Myocyte (in vitro differentiated cells): ENCODE data around the gene TELO2. TPM values are rescaled to one million over a fixed set of nuclear protein-coding genes. Genes with fewer than 3 reads are reported as not detected.

Experiments
- DNase-seq: peaks from one replicate; pipeline ENCODE4 v3.0.0-alpha.2; 2012; ENCODE audit warnings: low read depth
- polyA plus RNA-seq: library from polyadenylated mRNA; unstranded; fragments of >200 nt; gene quantifications from one replicate; pipeline ENCODE4 v1.2.1, GENCODE V29; 2012; ENCODE audit warnings: missing spikeins
- total RNA-seq: library from RNA; depleted of rRNA; stranded (reverse); fragments of >200 nt; gene quantifications from 2 replicates; pipeline ENCODE4 v1.2.3, GENCODE V29; 2014

Gene TELO2
- 17.5 and 21.3 TPM in 2 replicates for total RNA-seq
- polyA plus RNA-seq: 20.3 TPM

DNA sequence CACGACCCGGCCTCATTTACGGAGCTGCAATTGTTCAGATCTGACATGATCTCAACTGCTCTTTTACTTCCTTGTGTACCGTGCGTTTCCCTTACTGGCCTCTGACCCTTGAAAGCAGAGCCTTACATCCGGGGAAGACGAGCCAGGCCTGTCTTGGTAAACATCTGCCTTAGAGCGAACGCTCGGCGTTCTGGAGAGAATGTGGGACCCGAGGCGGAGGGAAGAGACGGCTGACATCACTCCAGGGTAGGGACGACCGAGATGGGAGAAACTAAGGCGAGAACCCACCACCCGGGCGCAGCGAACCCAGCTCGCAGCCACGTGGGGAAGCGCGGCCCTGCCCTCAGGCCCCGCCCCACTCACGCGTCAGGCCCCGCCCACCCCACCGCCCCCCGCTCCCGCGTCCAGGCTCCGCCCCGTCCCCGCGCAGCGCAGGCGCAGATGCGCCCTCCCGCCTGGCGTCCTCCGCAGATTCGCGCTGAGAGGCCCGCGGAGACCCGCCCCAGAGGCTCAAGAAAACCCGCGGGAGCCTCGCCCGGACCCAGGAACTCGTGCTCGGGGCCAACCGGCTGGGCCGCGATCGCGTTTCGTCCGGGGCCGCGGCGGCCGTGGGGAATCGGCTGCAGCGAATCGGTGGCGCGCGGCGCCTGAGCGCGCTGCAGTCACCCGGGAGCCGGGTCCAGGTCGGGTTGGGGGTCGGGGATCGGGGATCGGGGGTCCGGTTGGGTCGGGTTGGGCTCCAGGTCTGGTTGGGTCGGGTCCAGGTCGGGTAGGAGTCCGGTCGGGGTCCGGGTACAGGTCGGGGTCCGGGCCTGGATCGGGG, at the start of gene TELO2:
Gene TELO2, plus strand, starts transcription at position 438 of the 823 bp plus-strand sequence. CDS start 922 bp downstream, outside the sequence.
- DNase-seq: peak; percentile 78

DNA sequence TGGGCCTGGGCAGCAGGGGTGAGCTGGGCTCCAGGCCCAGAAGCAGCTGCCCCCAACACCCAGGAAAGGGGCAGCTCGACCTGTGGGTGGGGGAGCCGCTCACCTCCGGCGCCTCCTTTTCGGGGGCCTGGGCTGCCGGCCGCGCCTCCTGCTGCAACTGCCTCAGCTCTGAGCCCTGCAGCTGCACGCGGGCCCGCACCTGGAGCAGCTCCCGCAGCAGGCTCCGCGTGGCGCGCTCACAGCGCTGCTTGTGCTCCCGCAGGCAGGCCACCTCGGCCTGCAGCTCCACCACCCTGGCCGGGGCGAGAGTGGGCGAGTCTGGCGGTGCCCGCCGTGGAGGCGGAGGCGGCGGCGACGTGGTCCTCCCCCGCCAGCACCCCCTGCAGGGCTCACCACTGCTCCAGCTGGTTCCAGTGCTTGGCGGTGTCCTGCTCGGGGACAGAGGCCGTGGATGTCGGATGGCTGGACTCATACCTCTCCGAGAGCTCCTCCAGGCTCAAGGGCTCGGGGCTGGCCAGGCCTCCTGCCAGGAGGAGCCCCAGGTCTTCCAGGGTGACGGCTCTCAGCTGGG, 49.7 kb upstream of the TELO2 start:
- DNase-seq: no peak

DNA sequence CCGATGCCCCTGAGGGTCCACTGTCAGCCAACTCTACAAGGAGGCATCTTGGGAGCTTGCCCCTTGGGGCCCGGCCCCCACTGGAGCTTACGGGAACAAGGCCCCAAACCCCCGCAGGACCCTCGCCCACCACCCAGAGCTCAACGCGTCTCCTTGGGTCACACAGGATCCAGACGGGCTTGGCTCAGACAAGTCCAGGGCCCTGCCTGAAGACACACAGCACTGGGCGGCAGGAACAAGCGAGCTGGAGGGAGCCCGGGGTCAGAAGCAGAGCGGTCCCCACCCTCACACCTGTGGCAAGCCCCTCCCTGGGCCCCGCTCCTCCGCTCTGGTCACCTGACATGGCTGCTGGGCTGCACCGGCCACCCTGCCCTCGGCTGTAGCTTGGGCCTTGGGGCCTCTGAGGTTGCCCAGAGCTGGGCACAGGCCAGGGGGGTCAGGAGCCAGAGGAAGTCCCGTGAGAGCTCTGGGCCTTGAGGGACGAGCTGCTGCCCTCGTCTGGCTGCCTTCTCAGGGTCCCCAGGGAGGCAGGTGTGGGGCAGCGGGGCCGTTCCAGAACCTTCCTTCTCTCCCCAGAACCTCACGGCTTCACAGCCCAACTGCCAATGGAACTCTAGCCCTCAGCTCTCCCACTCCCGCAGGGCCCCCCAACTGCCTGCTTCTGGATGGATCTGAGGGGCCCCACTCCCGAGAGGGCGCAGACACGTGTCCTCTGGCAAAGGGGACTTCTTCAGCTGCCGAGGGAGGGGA, 49.0 kb upstream of the TELO2 start, which contains the start of gene CCDC154:
Gene CCDC154, minus strand, starts transcription at position 577 of the 750 bp plus-strand sequence. Its CDS starts 234 bp downstream, at position 343.
- no peak for DNase-seq

DNA sequence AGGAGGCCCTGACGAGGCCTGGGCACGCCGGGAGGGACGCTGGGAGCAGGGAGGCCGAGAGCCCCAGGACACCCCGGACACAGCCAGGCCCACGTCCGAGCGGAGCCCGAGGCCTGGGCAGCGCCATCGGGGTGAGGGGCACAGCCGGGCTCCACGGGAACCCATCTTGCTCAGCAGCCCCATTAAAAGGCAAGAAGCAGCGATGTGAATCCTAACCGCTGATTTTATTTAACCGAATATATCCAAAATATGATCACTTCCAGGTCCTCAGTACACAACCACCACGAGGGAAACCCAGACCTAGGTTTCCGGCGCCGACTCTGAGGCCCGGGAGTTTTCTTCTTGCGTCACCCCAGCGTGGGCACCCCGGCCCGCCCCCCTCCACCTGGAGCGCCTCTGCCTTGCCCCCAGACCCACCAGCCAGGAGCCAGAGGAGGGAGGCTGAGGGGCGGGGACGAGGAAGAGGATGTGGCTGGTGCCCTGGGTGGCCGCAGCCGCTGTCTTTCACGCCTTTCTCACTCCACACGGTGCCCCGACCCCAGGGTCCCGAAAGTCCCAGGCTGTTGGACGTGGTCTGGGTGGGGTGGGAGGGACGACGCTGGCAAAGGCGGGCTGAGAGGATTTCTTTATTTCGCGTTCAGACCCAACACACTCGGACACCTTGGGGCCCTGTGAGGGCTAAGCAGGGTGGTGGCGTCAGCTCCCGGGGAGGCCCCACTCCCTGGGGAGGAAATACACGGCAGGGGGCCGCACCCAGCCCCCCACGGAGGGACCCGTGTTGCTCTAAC, 48.2 kb upstream of the TELO2 start:
- no peak for DNase-seq

DNA sequence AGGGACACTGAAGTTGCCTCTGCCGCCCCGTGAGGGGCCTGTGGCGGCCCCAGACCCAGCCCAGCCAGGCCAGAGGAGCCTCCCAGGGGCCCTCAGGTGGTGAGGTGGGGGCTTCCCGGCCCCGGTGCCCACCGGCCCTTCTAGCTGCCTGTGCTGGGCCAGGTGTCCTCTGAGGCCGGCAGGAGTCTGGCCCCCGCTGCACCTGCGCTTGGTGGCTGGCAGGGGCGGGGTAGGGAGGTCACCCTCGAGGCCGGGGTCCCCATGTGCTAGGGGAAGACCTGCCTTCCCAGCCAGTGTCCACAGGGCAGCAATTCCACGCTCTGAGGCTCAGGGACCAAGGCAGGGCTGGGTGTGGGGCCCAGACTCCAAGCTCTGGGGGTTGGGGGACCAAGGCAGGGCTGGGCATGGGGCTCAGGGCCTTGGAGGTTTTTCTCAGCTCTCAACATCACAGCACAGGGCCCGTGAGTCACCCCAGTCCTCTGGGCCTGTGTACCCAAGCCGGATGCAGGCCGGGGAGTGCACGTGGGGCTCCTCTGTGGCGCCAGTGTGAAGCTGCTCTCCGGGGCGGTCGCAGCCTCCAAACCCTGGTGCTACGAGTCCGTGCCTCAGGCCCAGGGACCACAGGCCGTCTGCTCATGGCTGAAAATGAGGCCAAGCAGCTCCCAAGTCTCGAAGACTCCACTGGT, 47.5 kb upstream of the TELO2 start:
- no peak for DNase-seq

DNA sequence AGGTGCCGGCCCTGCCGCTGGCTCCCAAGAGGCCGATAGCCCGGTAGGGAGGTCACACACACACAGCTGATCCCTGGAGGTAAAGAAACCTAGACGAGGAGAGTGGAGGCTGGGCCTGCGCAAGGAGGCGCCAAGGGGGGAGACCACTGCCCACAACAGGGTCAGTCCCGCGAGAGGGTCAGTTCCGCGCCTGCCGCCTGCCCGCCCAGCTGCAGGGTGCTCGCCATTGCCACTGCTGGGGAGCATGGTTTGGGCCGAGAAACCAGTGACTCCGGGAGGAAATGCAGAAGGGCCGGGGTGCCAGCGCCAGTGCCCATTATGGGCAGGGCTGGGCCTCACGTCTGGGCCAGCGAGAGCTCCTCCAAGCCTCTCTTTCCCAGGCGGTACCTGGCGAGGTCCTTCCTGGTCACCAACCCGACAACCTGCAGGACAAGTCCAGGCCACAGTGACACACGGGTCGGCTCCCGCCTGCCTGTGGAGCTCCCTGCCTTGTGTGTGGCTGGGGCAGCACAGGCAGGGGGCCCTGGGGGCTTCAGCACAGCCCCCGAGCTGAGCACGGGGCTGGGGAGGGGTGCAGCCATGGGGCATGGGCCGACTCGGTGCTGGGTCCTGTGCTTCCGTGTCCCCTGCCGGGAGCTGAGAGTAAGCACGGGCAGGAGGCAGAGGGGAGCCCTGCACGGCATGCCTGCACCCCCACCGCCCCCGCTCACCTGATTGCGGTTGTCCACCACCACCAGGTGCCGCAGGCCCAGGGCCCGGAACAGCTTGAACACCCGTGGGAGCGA, 46.7 kb upstream of the TELO2 start:
- no peak for DNase-seq

DNA sequence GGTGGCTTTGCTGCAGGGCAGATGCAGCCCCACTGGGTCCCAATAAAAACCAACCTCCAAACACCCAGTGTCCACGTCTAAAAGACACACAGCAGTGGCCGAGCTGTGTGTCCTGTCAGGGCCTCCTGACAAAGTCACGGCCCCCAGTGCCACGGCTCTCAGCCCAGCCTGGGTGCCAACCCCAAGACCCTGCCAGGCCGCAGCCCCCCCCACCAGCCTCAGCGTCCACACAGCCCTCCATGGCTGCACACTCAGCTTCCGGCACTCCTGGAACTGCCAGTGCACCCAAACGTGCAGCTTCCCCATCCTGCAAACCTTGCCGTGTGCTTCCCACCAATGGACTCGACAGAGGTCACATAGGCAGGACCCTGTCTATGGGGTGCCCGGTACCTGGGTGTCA, 45.2 kb upstream of the TELO2 start:
- DNase-seq: no peak

DNA sequence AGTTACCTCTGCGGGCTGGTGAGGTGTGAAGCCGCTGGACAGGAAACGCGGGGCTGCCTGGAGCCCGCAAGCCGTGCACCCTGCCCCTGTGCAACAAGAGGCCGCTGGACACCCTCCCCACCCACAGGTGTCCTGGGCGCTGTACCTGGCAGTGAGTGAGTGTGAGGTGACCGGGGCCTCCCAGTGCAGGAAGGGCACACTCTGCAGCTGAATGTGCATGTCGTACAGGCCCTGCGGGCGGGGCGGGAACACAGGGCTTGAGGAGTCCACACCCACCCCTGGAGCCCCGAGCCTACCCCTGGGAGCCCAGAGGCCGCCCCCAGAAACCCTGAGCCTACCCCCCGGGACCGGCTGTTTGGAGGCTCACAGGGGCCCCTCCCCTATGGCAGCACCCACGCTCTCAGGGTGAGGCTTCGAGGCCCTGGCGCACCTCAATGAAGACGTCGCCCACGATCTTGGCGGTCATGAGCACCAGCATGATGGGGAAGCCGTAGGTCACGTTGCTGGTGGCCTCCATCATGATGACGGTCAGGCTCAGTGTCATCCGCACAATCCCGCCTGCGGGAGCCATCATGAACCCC, 44.5 kb upstream of the TELO2 start:
- DNase-seq: no peak

DNA sequence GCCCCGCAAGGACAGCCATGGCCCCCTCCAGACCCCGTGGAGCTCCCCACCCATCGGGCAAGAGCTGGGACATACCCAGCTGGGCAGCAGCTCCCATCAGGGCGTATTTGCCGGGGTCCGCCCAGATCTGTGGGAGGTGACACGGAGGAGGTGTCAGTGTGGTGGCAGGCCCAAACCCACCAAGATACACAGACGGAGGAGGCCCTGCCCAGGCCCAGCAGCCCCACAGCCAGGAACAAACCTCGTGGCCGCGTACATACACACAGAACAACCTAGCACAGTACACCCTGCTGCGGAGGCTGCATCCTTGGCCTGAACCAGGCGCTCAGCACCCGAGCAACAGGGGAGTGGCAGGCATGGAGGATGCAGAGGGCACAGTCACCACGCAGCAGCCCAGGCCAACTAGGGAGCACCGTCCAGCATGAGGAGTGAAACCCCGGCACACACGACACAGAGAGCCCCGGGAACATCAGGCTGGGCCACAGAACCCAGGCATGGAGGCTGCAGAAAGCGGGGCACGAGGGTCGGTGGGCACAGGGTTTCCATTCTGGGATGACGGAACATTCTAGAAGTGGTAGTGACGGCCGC, 43.9 kb upstream of the TELO2 start:
- DNase-seq: no peak

DNA sequence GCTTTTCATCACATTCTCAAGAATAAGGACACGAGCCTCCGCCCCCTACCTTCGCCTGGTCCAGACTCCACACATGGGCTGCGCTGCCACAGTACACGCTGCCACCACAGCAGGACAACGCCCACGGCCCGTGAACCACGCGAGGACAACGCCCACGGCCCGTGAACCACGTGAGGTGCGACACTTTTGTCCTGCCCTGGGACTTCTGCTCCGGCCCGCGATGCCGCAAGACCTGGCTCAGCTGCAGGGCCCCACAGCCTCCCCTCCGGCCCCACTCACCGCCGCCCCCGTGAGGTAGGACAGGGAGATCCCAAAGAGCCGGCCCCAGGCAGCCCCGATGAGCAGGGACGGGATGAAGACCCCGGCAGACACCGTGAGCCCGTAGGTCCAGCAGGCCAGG, 42.9 kb upstream of the TELO2 start:
- no peak for DNase-seq

DNA sequence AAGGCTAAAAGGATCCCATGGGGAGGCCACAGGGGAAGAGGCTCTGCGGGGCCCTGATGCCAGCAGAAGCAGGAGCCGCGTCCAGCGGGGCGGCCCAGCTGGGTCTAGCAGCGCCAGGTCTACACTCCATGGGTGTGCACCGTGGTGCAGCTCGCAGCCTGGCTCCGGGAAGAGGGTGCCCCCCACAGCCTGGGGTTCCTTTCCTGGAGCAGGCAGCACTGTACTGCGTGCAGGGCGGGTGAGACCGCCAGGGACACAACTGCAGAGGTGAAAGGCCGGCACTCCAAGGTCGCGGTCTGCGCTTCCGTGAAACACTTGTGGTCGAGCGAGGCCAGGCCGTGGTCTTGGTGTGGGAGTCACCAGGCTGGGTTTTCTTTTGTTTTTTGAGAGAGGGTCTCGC, 42.3 kb upstream of the TELO2 start:
- no peak for DNase-seq

DNA sequence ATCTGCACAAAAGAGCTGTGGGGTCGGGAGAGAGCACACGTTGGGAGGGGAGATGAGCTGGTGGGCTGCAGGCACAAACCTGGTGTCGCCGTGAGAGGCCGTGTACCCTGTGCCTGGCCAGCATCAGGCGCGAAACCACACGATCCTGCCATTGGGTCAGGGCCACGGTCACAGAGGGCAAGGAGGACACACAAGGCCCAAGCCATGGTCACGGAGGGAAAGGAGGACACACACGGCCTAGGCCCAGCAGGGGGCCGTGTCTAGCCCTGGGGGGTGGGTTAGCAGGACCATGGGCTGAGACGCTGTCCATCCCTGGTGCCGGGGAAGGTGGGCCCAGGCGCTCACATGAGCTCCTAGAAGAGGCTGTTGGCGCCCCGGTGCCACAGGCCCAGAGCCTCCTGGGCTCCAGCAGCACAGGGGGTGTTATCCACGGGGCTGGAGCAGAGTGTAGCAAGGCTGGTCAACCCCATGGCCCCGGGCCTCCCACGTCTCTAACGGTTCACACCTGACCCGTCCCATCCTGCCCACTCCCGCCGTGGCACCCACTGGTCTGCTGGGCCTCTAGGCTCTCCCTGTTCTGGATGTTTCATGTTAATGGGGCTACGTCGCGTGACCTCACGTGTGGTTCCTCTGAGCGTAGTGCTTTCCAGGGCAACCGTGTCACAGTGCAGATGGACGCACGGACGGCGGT, 41.3 kb upstream of the TELO2 start:
- no peak for DNase-seq

DNA sequence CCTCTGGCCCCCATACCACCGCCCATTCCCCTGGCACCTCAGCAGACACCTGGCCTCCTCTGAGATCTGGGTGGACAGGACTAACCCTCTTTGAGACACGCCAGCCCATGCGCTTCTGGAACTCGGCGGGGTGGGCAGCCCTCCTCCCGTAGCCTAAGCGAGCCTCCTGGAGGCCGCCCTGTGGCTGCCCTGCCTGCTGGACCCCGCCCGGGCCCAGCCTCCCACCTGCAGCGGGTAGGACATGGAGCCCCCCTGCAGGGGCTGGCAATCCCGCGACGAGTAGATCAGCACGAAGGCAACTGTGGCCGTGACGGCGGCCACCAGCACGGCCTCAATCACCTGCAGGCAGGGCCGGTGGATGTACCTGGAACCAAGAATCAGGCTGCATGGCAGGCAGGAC, 40.6 kb upstream of the TELO2 start:
- DNase-seq: no peak

DNA sequence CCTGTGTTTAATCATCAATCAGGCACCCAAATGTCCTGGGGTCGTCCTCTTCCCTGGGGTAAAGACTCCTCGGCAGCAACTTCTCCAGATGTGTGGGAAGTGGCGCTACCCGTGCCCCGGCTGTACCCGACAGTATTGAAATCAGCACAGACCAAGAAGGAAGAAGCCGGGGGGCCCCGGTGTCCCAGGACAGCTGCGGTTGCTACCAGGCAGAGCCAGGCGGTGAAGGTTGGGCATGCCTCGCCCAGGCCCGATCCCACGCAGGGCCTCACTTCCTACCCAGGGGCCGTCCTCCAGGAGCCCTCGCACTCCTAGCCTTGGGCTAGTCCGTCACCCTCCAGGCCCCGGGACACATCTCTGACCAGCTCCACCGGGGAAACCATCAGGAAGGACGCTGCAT, 39.8 kb upstream of the TELO2 start:
- no peak for DNase-seq

DNA sequence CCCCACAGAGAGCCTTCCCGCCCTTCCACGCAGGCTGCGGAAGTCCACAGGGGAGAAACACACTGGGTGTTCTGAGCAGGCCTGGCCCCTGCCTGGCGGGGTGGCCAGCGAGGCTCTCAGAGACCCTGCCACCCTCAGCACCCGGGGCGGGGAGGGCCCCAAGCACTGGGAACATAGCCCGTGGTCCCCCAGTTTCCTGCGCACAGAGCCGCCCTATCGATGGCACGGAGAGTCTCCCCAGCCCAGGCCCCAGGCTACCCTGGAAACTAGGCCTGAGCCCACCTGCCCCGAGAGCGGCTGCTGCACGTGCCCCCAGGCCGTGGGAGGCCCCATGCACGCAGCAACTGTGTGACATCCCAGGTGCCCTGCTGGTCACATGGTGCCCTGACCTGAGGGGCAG, 38.6 kb upstream of the TELO2 start:
- DNase-seq: no peak

DNA sequence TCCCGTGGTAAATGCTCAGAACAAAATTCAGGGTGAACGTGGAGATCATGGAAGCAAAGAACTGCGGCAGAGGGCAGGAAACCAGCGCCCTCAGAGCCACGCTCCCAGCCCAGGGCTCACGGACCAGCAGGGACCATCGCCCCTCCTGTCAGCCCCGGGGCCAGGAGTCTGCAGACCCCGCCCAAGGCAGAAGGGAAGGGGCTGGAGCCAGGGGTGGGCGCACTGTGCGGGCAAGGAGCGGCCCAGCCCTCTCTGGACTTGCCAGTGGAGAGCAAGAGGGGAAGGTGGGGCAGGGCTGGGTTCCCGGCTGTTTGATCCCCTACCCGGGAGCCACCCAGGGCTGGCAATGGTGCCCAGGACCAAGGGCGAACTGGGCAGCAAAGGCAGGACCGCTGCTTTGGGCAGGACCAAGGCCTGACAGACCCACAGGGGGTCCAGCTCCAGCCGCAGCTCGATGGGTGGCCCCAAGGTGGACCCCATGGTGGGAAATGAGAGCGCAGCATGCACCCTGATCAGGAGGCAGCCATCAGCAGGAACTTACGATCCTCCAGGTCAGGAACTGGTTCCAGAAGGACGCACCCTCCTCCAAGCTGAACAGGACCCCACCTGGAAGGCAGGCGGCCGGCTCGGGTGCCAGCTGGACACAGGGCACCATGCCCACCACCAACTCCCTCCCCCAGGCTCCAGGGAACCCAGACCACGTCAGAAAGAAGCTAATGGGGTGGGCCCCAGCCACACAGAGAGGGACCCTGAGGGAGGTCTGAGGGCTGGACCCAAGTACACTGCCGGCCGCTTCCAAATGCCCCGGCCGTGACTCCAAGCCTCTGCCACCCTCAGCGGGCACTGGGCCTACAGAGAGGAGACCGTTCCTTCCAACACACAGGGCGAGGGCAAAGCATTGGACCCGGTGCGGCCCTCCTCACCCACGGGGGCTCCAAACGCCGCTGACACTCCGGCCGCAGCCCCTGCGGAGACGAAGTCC, 37.7 kb upstream of the TELO2 start:
- DNase-seq: no peak

DNA sequence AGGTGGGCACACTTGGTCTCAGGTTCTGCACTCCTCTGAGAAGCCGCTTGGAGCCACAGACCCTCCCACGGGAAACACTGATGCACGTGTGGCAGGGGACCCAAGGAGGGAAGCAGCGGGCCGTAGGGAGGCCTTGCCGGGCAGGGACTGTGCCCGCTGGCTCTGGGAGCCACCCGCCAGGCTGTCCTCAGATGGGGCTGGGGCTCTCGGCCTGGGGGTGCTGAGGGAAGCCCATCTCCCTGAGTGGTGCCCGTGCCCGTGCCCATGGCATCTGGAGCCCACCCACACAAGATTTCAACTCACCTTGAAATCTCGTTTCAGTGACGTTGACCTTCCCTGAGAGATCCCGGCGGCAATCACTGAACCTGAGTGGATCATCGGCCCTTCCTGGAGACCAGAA, 36.2 kb upstream of the TELO2 start:
- no peak for DNase-seq
